ENCODE measurements around the gene PHACTR3. TPM values are rescaled to one million over a fixed set of nuclear protein-coding genes. Genes with fewer than 3 reads are reported as not detected.

The PHACTR3 gene
- polyA plus RNA-seq, 4 donors, result 2.4 to 13.6 (median 11.2) TPM

GRCh38 chr20:59572515-59572914, 31.8 kb upstream of the PHACTR3 start:
- no peak for DNase-seq (ENCODE audit: low read depth in 4 of 4, low spot score in 3 of 4)

- DNase-seq (ENCODE audit: low read depth in 4 of 4, low spot score in 3 of 4), result no peak
These were observed 30.5 kb upstream of the PHACTR3 start for GRCh38 chr20:59573837-59574236.

- DNase-seq (ENCODE audit: low read depth in 4 of 4, low spot score in 3 of 4), result no peak
These were observed 30.0 kb upstream of the PHACTR3 start for GRCh38 chr20:59574308-59574707.

GRCh38 chr20:59575216-59575615, 29.1 kb upstream of the PHACTR3 start:
- no peak for DNase-seq (ENCODE audit: low read depth in 4 of 4, low spot score in 3 of 4)

- no peak for DNase-seq (ENCODE audit: low read depth in 4 of 4, low spot score in 3 of 4)
These were observed 28.7 kb upstream of the PHACTR3 start for GRCh38 chr20:59575653-59576052.

GRCh38 chr20:59576216-59576953, 28.0 kb upstream of the PHACTR3 start:
- no peak for DNase-seq (ENCODE audit: low read depth in 4 of 4, low spot score in 3 of 4)

- DNase-seq (ENCODE audit: low read depth in 4 of 4, low spot score in 3 of 4), result no peak
These were observed 27.1 kb upstream of the PHACTR3 start for GRCh38 chr20:59577037-59577808.

GRCh38 chr20:59577809-59578435, 26.4 kb upstream of the PHACTR3 start:
- DNase-seq (ENCODE audit: low read depth in 4 of 4, low spot score in 3 of 4), result no peak

- no peak for DNase-seq (ENCODE audit: low read depth in 4 of 4, low spot score in 3 of 4)
These were observed 25.6 kb upstream of the PHACTR3 start for GRCh38 chr20:59578436-59579403.

- no peak for DNase-seq (ENCODE audit: low read depth in 4 of 4, low spot score in 3 of 4)
These were observed 24.8 kb upstream of the PHACTR3 start for GRCh38 chr20:59579404-59580145.

- peak in 1 of 4 donors; percentile 53 for DNase-seq (ENCODE audit: low read depth in 4 of 4, low spot score in 3 of 4)
These were observed 24.0 kb upstream of the PHACTR3 start for GRCh38 chr20:59580146-59580946.

- DNase-seq (ENCODE audit: low read depth in 4 of 4, low spot score in 3 of 4), result no peak
These were observed 23.3 kb upstream of the PHACTR3 start for GRCh38 chr20:59580991-59581401.

- no peak for DNase-seq (ENCODE audit: low read depth in 4 of 4, low spot score in 3 of 4)
These were observed 22.2 kb upstream of the PHACTR3 start for GRCh38 chr20:59581993-59582679.

- DNase-seq (ENCODE audit: low read depth in 4 of 4, low spot score in 3 of 4), result no peak
These were observed 20.7 kb upstream of the PHACTR3 start for GRCh38 chr20:59583428-59584277.

GRCh38 chr20:59584278-59584925, 19.9 kb upstream of the PHACTR3 start:
- DNase-seq (ENCODE audit: low read depth in 4 of 4, low spot score in 3 of 4), result no peak

GRCh38 chr20:59585714-59586409, 18.5 kb upstream of the PHACTR3 start:
- DNase-seq (ENCODE audit: low read depth in 4 of 4, low spot score in 3 of 4), result no peak
